ENCODE data around the gene EVI5. TPM values are rescaled to one million over a fixed set of nuclear protein-coding genes. Genes with fewer than 3 reads are reported as not detected.
A peak's percentile ranks its signal among the peaks of the same experiment; 100 is the strongest.
"Not testable (repeated sequence)": the region's sequence is repeated elsewhere in the genome, so short reads cannot be mapped to it uniquely, and the experiment has no call there.

The EVI5 gene
- polyA plus RNA-seq, 1 donor = 15.7 TPM

DNA sequence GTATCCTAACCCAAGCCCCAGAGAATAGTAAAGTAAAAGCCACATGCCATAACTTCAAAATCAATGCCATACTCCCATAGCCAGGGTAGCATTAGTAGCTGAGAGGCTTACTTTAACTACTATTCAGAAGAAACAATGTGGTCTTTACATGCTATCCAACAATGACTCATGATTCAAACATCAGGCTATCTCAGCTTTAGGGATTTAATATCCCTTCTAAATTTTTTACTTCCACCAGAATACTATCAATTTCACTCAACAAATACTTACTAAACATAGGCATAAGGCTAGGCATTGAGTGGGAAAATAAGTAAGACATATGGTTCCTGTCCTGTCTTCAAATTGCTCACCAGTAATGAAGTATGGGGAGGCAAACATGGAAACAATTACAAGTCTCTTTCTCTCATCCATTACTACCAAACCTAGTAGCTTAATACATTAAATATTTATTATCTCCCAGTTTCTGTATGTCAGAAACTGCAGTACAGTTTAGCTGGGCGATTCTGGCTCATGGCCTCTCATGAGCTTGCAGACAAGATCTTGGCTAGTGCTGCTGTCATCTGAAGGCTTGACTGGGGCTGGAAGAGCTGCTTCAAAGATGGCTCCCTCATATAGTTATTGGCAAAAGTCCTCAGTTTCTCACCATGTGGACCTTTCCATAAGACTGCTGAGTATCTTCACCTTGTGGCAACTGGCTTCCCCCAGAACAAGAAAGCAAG, 30.7 kb downstream of the EVI5 start:
- WGBS (ENCODE audit: insufficient coverage, low lambda C conversion rate) = no CpG with 5 or more reads among the region's 1 CpG
- Histone ChIP-seq H3K4me1 (ENCODE audit: control insufficient read depth, insufficient read depth, low read length) (no peaks in the 10 kb centered on the region), H3K27ac (ENCODE audit: low read length) (no peak overlapping the region), H3K9me3 (ENCODE audit: control insufficient read depth, low read depth, low read length) (peaks cover 3% of the 10 kb centered on the region), H3K27me3 (ENCODE audit: control insufficient read depth, insufficient read depth, low read length) (no peaks in the 10 kb centered on the region), H3K36me3 (ENCODE audit: control insufficient read depth, insufficient read depth, low read length) (peaks cover 4% of the 10 kb centered on the region), H3K4me3 (ENCODE audit: low read length) (no peak overlapping the region)
- no peak for DNase-seq

DNA sequence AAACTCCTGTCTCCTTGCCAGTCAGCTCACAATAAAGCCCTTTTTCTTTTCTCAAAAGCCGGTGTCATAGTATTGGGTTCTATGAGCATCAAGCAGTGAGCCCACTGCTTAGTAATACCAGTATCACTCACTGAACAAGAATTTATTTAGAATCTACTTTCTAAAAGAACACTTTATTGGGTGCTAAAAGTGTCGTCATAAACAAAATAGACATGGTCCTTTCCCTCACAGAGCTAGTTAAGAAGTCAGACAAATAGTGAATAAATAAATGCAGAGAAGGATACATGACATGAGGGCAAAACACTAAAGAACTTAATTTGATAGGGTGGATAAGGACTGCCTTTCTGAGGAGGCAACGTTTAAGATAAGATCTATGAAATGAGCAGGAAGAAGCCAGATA, 32.2 kb downstream of the EVI5 start:
- H3K36me3 ChIP-seq (ENCODE audit: control insufficient read depth, insufficient read depth, low read length) = peaks cover 4% of the 10 kb centered on the region
- peaks cover 3% of the 10 kb centered on the region for H3K9me3 ChIP-seq (ENCODE audit: control insufficient read depth, low read depth, low read length)
- no peaks in the 10 kb centered on the region for H3K27me3 ChIP-seq (ENCODE audit: control insufficient read depth, insufficient read depth, low read length)
- no peak overlapping the region for H3K4me3 ChIP-seq (ENCODE audit: low read length)
- H3K27ac ChIP-seq (ENCODE audit: low read length) = no peak overlapping the region
- no peak for DNase-seq
- WGBS (ENCODE audit: insufficient coverage, low lambda C conversion rate) = 65% methylated on average over 3 of the region's 3 CpGs
- no peaks in the 10 kb centered on the region for H3K4me1 ChIP-seq (ENCODE audit: control insufficient read depth, insufficient read depth, low read length)

DNA sequence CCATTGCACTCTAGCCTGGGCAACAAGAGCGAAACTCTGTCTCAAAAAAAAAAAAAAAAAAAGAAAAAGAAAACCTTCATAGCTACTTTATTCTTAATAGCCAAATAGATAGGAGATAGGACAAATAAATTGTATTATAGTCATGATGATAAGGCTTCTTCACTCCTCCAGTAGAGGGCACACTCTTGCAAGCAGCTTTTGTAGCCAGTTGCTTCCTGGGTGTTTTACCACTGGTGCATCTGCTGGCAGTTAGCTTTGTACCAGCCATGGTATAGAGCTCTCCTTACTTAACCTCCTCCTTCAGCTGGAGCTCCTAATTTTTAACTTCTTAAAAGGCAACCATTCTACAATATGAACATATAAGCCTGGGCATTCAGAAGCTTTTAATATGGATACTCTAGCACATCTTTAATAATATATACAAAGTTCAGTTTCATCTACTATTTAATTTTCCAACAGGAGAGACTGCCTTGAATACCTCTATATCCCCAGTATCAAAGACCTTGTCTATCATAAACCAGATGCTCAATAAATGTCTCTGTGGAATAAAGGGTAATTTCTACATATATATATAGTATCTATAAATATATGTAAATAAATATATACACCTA, 35.8 kb downstream of the EVI5 start:
- Histone ChIP-seq H3K27ac (ENCODE audit: low read length) (no peak overlapping the region), H3K9me3 (ENCODE audit: control insufficient read depth, low read depth, low read length) (no peaks in the 10 kb centered on the region), H3K36me3 (ENCODE audit: control insufficient read depth, insufficient read depth, low read length) (peaks cover 2% of the 10 kb centered on the region), H3K27me3 (ENCODE audit: control insufficient read depth, insufficient read depth, low read length) (no peaks in the 10 kb centered on the region), H3K4me1 (ENCODE audit: control insufficient read depth, insufficient read depth, low read length) (no peaks in the 10 kb centered on the region), H3K4me3 (ENCODE audit: low read length) (no peak overlapping the region)
- DNase-seq = peak; percentile 31 to 53
- WGBS (ENCODE audit: insufficient coverage, low lambda C conversion rate) = no CpG with 5 or more reads among the region's 1 CpG

DNA sequence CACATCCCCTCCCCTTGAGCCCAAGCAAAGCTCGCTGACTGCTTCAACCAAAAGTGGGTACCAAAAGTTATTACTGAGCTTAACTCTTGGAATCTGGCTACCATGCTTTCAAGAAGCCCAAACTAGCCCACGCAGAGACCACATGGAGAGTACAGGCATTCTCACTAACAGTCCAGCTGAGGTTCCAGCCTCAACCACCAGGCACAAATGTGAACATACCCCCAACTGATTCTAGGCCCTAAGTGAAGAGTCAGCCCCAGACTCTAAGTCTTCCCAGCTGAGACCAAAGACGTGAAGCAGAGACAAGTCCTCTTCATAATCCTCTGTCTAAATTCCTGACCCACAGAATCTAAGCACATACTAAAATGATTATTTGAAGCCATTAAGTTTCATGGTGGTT, 36.8 kb downstream of the EVI5 start:
- Histone ChIP-seq H3K4me3 (ENCODE audit: low read length) (no peak overlapping the region), H3K27ac (ENCODE audit: low read length) (no peak overlapping the region), H3K27me3 (ENCODE audit: control insufficient read depth, insufficient read depth, low read length) (no peaks in the 10 kb centered on the region), H3K36me3 (ENCODE audit: control insufficient read depth, insufficient read depth, low read length) (peaks cover 2% of the 10 kb centered on the region), H3K4me1 (ENCODE audit: control insufficient read depth, insufficient read depth, low read length) (no peaks in the 10 kb centered on the region), H3K9me3 (ENCODE audit: control insufficient read depth, low read depth, low read length) (no peaks in the 10 kb centered on the region)
- 40% methylated on average over 1 of the region's 3 CpGs for WGBS (ENCODE audit: insufficient coverage, low lambda C conversion rate)
- DNase-seq = no peak

DNA sequence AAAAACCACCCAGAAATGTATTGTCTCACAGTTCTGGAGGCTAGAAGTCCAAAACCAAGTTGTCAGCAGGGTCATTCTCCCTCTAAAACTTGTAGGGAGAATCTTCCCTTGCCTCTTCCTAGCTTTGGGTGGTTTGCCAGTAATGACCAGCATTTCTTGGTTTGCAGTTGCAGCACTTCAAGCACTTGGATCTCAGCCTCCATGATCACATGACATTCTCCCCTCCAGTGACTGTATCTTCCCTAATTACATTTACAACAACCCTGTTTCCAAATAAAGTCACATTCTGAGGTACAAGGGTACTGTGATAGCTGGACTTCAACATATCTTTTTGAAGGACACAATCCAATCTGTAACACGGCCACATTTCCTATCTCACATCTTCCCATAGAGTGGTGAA, 37.2 kb downstream of the EVI5 start:
- Histone ChIP-seq H3K4me1 (ENCODE audit: control insufficient read depth, insufficient read depth, low read length) (no peaks in the 10 kb centered on the region), H3K27me3 (ENCODE audit: control insufficient read depth, insufficient read depth, low read length) (no peaks in the 10 kb centered on the region), H3K9me3 (ENCODE audit: control insufficient read depth, low read depth, low read length) (no peaks in the 10 kb centered on the region), H3K4me3 (ENCODE audit: low read length) (no peak overlapping the region), H3K36me3 (ENCODE audit: control insufficient read depth, insufficient read depth, low read length) (peaks cover 2% of the 10 kb centered on the region), H3K27ac (ENCODE audit: low read length) (no peak overlapping the region)
- DNase-seq = peak in 1 of 2 donors; percentile 33
- WGBS (ENCODE audit: insufficient coverage, low lambda C conversion rate) = 67% methylated on average over 1 of the region's 1 CpG

DNA sequence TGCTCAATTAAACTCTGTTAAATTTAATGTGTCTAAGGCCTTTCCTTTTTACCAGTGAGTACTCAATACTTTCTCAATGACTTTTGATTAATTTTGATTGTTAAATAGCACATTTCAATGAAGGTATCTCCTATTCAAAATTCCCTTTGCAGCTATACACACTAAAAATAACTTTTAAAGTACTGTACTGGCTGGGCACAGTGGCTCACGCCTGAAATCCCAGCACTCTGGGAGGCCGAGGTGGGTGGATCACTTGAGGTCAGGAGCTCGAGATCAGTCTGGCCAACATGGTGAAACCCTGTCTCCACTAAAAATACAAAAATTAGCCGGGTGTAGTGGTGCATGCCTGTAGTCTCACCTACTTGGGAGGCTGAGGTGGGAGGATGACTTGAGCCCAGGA, 38.7 kb downstream of the EVI5 start:
- H3K27ac ChIP-seq (ENCODE audit: low read length); H3K36me3 ChIP-seq (ENCODE audit: control insufficient read depth, insufficient read depth, low read length); H3K27me3 ChIP-seq (ENCODE audit: control insufficient read depth, insufficient read depth, low read length); H3K4me3 ChIP-seq (ENCODE audit: low read length); H3K4me1 ChIP-seq (ENCODE audit: control insufficient read depth, insufficient read depth, low read length); DNase-seq; H3K9me3 ChIP-seq (ENCODE audit: control insufficient read depth, low read depth, low read length): not testable (repeated sequence)
- WGBS (ENCODE audit: insufficient coverage, low lambda C conversion rate) = no CpG with 5 or more reads among the region's 4 CpGs

DNA sequence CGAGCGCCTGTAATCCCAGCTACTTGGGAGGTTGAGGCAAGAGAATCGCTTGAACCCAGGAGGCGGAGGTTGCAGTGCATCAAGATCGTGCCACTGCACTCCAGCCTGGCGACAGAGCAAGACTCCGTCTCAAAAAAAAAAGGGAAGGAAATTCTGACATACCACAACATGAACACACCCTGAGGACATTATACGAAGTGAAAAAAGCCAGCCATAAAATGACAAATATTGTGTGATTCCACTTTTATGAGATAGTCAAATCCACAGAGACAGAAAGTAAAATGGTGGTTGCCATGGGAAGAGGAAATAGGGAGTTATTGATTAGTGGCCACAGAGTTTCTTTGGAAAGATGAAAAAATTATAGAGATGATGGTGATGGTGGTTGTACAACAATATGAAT, 41.7 kb downstream of the EVI5 start:
- Histone ChIP-seq H3K4me3 (ENCODE audit: low read length) (no peak overlapping the region), H3K36me3 (ENCODE audit: control insufficient read depth, insufficient read depth, low read length) (peaks cover 2% of the 10 kb centered on the region), H3K4me1 (ENCODE audit: control insufficient read depth, insufficient read depth, low read length) (no peaks in the 10 kb centered on the region), H3K27me3 (ENCODE audit: control insufficient read depth, insufficient read depth, low read length) (no peaks in the 10 kb centered on the region), H3K9me3 (ENCODE audit: control insufficient read depth, low read depth, low read length) (no peaks in the 10 kb centered on the region), H3K27ac (ENCODE audit: low read length) (no peak overlapping the region)
- 100% methylated on average over 1 of the region's 8 CpGs for WGBS (ENCODE audit: insufficient coverage, low lambda C conversion rate)
- no peak for DNase-seq

DNA sequence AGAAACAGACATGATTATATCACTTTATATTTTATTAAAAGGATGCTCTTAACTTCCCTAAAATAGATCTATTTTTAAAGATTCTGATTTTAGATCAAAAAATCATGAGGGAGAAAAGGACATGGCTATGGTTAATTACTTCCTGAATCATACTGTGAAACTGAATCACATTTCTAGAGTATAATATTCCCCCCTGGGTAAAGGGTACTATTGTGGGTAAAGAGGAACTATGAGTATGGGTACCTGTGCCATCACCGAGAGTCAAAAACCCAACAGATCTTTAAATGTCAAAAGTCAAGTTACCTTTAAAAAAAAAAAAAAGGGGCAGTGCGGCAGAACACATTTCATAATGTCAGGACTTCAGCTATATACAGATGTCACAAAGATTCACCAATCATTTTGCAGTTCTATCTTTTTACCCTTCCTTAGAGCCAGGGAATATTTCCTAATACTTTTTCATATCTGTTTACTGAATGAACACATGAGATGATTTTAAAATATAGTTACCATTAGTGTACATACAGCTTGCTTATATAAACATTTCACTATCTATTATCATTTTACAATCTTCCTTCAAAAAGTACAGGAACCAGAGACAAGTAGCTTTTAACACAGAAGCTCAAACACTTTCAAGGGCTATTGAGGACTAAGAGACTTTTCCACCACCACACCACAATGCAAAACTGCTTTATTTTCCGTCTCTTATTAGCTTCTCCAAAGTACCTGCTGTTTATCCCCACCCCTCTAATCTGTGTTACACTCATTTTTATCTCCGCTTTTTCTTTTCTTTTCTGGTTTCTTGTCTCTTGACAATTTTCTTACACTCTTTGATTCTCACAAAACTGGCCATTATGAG, 45.0 kb downstream of the EVI5 start:
- no peaks in the 10 kb centered on the region for H3K9me3 ChIP-seq (ENCODE audit: control insufficient read depth, low read depth, low read length)
- WGBS (ENCODE audit: insufficient coverage, low lambda C conversion rate) = 100% methylated on average over 2 of the region's 4 CpGs

DNA sequence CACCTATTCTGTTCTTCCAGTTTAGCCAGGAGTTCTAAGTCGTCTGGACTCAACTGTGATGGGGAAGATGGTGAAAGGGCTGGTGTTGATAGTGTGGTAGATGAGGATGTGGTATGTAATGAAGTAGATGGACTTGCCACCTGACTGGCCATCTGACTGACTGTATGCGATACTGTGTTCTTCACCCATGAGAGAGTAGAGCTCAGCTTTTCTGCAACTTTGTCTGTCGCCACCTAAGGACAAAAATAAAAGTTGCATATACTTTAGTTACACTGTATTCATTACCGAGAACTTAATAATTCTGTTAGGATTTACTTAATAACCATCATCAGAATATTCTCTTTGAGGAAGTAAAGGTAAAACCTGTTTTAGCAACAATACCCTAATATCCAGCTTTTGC, 48.5 kb downstream of the EVI5 start:
- Histone ChIP-seq H3K27ac (ENCODE audit: low read length) (no peak overlapping the region), H3K9me3 (ENCODE audit: control insufficient read depth, low read depth, low read length) (no peaks in the 10 kb centered on the region), H3K4me3 (ENCODE audit: low read length) (no peak overlapping the region), H3K4me1 (ENCODE audit: control insufficient read depth, insufficient read depth, low read length) (no peaks in the 10 kb centered on the region), H3K27me3 (ENCODE audit: control insufficient read depth, insufficient read depth, low read length) (no peaks in the 10 kb centered on the region), H3K36me3 (ENCODE audit: control insufficient read depth, insufficient read depth, low read length) (peaks cover 2% of the 10 kb centered on the region)
- DNase-seq = peak in 1 of 2 donors; percentile 43
- WGBS (ENCODE audit: insufficient coverage, low lambda C conversion rate) = 82% methylated on average over 2 of the region's 4 CpGs

More for the DNA sequence above, 45.0 kb downstream of the EVI5 start:
- H3K27me3 ChIP-seq (ENCODE audit: control insufficient read depth, insufficient read depth, low read length) = no peaks in the 10 kb centered on the region
- DNase-seq = no peak
- peaks cover 2% of the 10 kb centered on the region for H3K36me3 ChIP-seq (ENCODE audit: control insufficient read depth, insufficient read depth, low read length)
- H3K4me3 ChIP-seq (ENCODE audit: low read length) = no peak overlapping the region
- no peak overlapping the region for H3K27ac ChIP-seq (ENCODE audit: low read length)
- H3K4me1 ChIP-seq (ENCODE audit: control insufficient read depth, insufficient read depth, low read length) = no peaks in the 10 kb centered on the region

DNA sequence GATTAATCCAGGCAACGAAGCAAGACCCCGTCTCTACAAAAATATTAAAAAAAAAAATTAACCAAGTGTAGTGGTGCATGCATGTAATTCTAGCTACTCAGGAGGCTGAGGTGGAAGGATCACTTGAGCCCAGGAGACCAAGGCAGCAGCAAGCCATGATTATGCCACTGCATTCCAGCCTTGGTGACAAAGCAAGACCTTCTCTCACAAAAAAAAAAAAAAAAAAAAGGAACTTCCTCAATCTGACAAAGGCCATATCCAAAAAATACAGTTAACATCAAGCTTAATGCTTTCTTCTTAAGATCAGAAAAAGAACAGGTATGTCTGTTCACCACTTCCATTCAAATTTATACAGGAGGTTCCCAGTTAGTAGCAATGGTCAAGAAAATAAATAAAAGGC, 54.4 kb downstream of the EVI5 start:
- peaks cover 3% of the 10 kb centered on the region for H3K36me3 ChIP-seq (ENCODE audit: control insufficient read depth, insufficient read depth, low read length)
- no peaks in the 10 kb centered on the region for H3K4me1 ChIP-seq (ENCODE audit: control insufficient read depth, insufficient read depth, low read length)
- no peaks in the 10 kb centered on the region for H3K27me3 ChIP-seq (ENCODE audit: control insufficient read depth, insufficient read depth, low read length)
- no peak overlapping the region for H3K27ac ChIP-seq (ENCODE audit: low read length)
- DNase-seq = no peak
- H3K4me3 ChIP-seq (ENCODE audit: low read length) = no peak overlapping the region
- 100% methylated on average over 1 of the region's 2 CpGs for WGBS (ENCODE audit: insufficient coverage, low lambda C conversion rate)
- H3K9me3 ChIP-seq (ENCODE audit: control insufficient read depth, low read depth, low read length) = peaks cover 5% of the 10 kb centered on the region

Data from large intestine (tissue), 3 donors.